HCT116 (cell line): Measurements from ENCODE around the gene TNFRSF8. TPM values are rescaled to one million over a fixed set of nuclear protein-coding genes. Genes with fewer than 3 reads are reported as not detected.

ENCODE experiments used
- ATAC-seq: fragments of 200-7000 bp; cut with Tn5 transposase; 2 replicates; pipeline ENCODE4 v1.9.1; 2020; ENCODE audit warnings: mild to moderate bottlenecking, moderate library complexity
- BruUV-seq: library from RNA; stranded (reverse); fragments of 400-500 nt; replicated peaks from 2 replicates; lab custom pipeline; 2021; lab: Mats Ljungman, UMichigan
- CTCF ChIA-PET: fragments of 300-600 bp; sonication (Branson Sonifier 250); formaldehyde crosslinking; loops from one replicate; lab custom pipeline; 2021; ENCODE audit warnings: antibody characterized with exemption; lab: Charles Lee
- POLR2A ChIA-PET: fragments of 300-600, 350-600 bp; sonication (Branson Sonifier 250); formaldehyde crosslinking; loops from one replicate; lab custom pipeline; 2021; ENCODE audit warnings: antibody characterized with exemption; lab: Charles Lee
- RAD21 ChIA-PET, 2 experiments: fragments of 300-600 bp; sonication (Branson Sonifier 250); formaldehyde crosslinking; loops; one replicate each; lab custom pipeline; 2023; ENCODE audit warnings: low total read pairs in 2 of 2; ENCODE audit not compliant: uncharacterized antibody in 2 of 2, unreplicated experiment in 2 of 2, low non-redundant PET in 1 of 2; lab: Charles Lee
- DNase-seq: peaks from one replicate; pipeline ENCODE4 v3.0.0-alpha.2; 2010; ENCODE audit warnings: low read depth, low spot score
- H2AFZ ChIP-seq: fragments of 200-600 bp; shearing (Covaris generic), sonication (generic); 2 replicates; pipeline ENCODE4 v1.6.1; 2017; ENCODE audit warnings: low read depth, mixed run types, mixed read lengths, antibody characterized with exemption, low read length; ENCODE audit not compliant: poor library complexity, severe bottlenecking
- H3K27ac ChIP-seq: 2 replicates; pipeline ENCODE4 v1.5.1; 2012; ENCODE audit warnings: low read depth, low read length
- H3K27me3 ChIP-seq: fragments of 200-600 bp; sonication (generic); 2 replicates; pipeline ENCODE4 v1.6.1; 2016; ENCODE audit warnings: mixed run types, low read length, mixed read lengths; ENCODE audit not compliant: insufficient read depth
- H3K36me3 ChIP-seq, 2 experiments: fragments of 200-500 bp in 1 of 2; fragments of 200-600 bp in 1 of 2; sonication (Bioruptor generic) in 1 of 2; sonication (generic) in 1 of 2; 2 replicates each; pipeline versions ENCODE4 v1.5.1 to v1.6.1; 2014 to 2016; ENCODE audit warnings: low read length in 2 of 2, inconsistent platforms in 1 of 2, mixed read lengths in 1 of 2, mixed run types in 1 of 2; ENCODE audit not compliant: insufficient read depth in 2 of 2, control insufficient read depth in 1 of 2
- H3K4me1 ChIP-seq, 2 experiments: fragments of 200-600 bp in 1 of 2; sonication (generic) in 1 of 2; 2 replicates each; pipeline versions ENCODE4 v1.5.1 to v1.6.1; 2012 to 2017; ENCODE audit warnings: low read length in 2 of 2, inconsistent platforms in 1 of 2, mild to moderate bottlenecking in 1 of 2, mixed read lengths in 1 of 2, mixed run types in 1 of 2, moderate library complexity in 1 of 2; ENCODE audit not compliant: insufficient read depth in 2 of 2, control insufficient read depth in 1 of 2
- H3K4me2 ChIP-seq: fragments of 200-600 bp; sonication (generic); 2 replicates; pipeline ENCODE4 v1.6.1; 2017; ENCODE audit warnings: mixed run types, low read length, mixed read lengths
- H3K4me3 ChIP-seq, 2 experiments: fragments of 200-600 bp in 1 of 2; sonication (generic) in 1 of 2; replicated peaks in 1 of 2; 2 replicates each; pipeline ENCODE4 v1.5.1; 2011 to 2016; ENCODE audit warnings: low read length in 2 of 2, control low read depth in 1 of 2, low read depth in 1 of 2, mild to moderate bottlenecking in 1 of 2, mixed read lengths in 1 of 2, mixed run types in 1 of 2
- H3K79me2 ChIP-seq: fragments of 200-600 bp; sonication (generic); 2 replicates; pipeline ENCODE4 v1.6.1; 2017; ENCODE audit warnings: mild to moderate bottlenecking, mixed run types, low read length, moderate library complexity, mixed read lengths; ENCODE audit not compliant: insufficient read depth
- H3K9ac ChIP-seq: fragments of 200-600 bp; sonication (generic); 2 replicates; pipeline ENCODE4 v1.6.1; 2016; ENCODE audit warnings: low read length, mixed read lengths
- H3K9me2 ChIP-seq: fragments of 200-600 bp; sonication (generic), shearing (Covaris generic); 2 replicates; pipeline ENCODE4 v1.6.1; 2017; ENCODE audit warnings: mixed run types, mild to moderate bottlenecking, moderate library complexity; ENCODE audit not compliant: insufficient read depth
- H3K9me3 ChIP-seq, 2 experiments: fragments of 200-500 bp in 1 of 2; fragments of 200-600 bp in 1 of 2; sonication (Bioruptor generic) in 1 of 2; sonication (generic) in 1 of 2; 2 replicates each; pipeline ENCODE4 v1.6.1; 2014 to 2017; ENCODE audit warnings: low read length in 2 of 2, mixed read lengths in 2 of 2, inconsistent platforms in 1 of 2, low read depth in 1 of 2, mild to moderate bottlenecking in 1 of 2, mixed run types in 1 of 2, moderate library complexity in 1 of 2; ENCODE audit not compliant: control insufficient read depth in 1 of 2, insufficient read depth in 1 of 2
- H4K20me1 ChIP-seq: fragments of 200-600 bp; sonication (generic), shearing (Covaris generic); 2 replicates; pipeline ENCODE4 v1.6.1; 2017; ENCODE audit warnings: mixed run types, mild to moderate bottlenecking, moderate library complexity; ENCODE audit not compliant: insufficient read depth
- CBX3 ChIP-seq: IDR thresholded peaks from 2 replicates; pipeline ENCODE4 v1.6.1; 2012; ENCODE audit warnings: low read depth
- EGR1 ChIP-seq: IDR thresholded peaks from 2 replicates; pipeline ENCODE4 v1.6.1; 2012; ENCODE audit warnings: low read depth
- ELF1 ChIP-seq: IDR thresholded peaks from 2 replicates; pipeline ENCODE4 v1.6.1; 2012; ENCODE audit warnings: low read depth, borderline replicate concordance
- FOSL1 ChIP-seq: IDR thresholded peaks from 2 replicates; pipeline ENCODE4 v1.6.1; 2012; ENCODE audit warnings: low read depth
- POLR2A ChIP-seq: IDR thresholded peaks from 2 replicates; pipeline ENCODE4 v1.7.0; 2011; ENCODE audit warnings: borderline replicate concordance; ENCODE audit not compliant: insufficient read depth, insufficient read length; ENCODE audit errors: extremely low read depth
- POLR2AphosphoS5 ChIP-seq: IDR thresholded peaks from 2 replicates; pipeline ENCODE4 v1.6.1; 2011; ENCODE audit warnings: mild to moderate bottlenecking, low read depth, low read length, moderate library complexity
- RAD21 ChIP-seq: IDR thresholded peaks from 2 replicates; pipeline ENCODE4 v1.6.1; 2012; ENCODE audit warnings: low read depth, mild to moderate bottlenecking
- REST ChIP-seq: IDR thresholded peaks from 2 replicates; pipeline ENCODE4 v1.6.1; 2012; ENCODE audit warnings: low read depth
- SIN3A ChIP-seq: IDR thresholded peaks from 2 replicates; pipeline ENCODE4 v1.6.1; 2012; ENCODE audit warnings: low read depth
- SP1 ChIP-seq: IDR thresholded peaks from 2 replicates; pipeline ENCODE4 v1.6.1; 2012; ENCODE audit warnings: low read depth
- TCF7L2 ChIP-seq: IDR thresholded peaks from 2 replicates; pipeline ENCODE4 v1.7.0; 2011; ENCODE audit warnings: borderline replicate concordance, inconsistent platforms; ENCODE audit not compliant: insufficient read depth, insufficient read length; ENCODE audit errors: extremely low read depth
- ZBTB33 ChIP-seq: IDR thresholded peaks from 2 replicates; pipeline ENCODE4 v1.6.1; 2011; ENCODE audit warnings: mild to moderate bottlenecking, low read length, moderate library complexity; ENCODE audit not compliant: insufficient replicate concordance; ENCODE audit errors: extremely low read depth
- ZFX ChIP-seq: fragments of 450-650 bp; IDR thresholded peaks from 2 replicates; pipeline ENCODE4 v1.6.1; 2017
- ZNF274 ChIP-seq: fragments of 200-500 bp; sonication (Bioruptor generic); IDR thresholded peaks from 2 replicates; pipeline ENCODE4 v1.6.1; 2014; ENCODE audit warnings: mild to moderate bottlenecking, low read depth, low read length, inconsistent platforms
- intact Hi-C: fragments of 100-400 bp; cut with micrococcal nuclease; formaldehyde crosslinking; loops from 2 replicates; pipeline ENCODE4 v1.10.0; 2022
- total RNA-seq: library from RNA; stranded (reverse); gene quantifications from one replicate; pipeline ENCODE4 v1.2.1, GENCODE V29; 2021; ENCODE audit not compliant: unreplicated experiment

Gene TNFRSF8
- total RNA-seq, 1 experiment from 2014 or later, result 0.17 TPM

GRCh38 chr1:12180903-12181302 lies 117.8 kb downstream of the TNFRSF8 start:
- TF ChIP-seq SIN3A (no peak), ELF1 (no peak), RAD21 (no peak), ZFX (no peak), FOSL1 (no peak), EGR1 (no peak), ZNF274 (no peak), REST (no peak), POLR2A (no peak), ZBTB33 (no peak), CBX3 (no peak), POLR2AphosphoS5 (no peak), TCF7L2 (no peak), SP1 (no peak)
- DNase-seq, result no peak
- Histone ChIP-seq H3K27me3 (no peaks in the 10 kb centered on the region), H3K9me2 (no peaks in the 10 kb centered on the region), H3K27ac (no peak overlapping the region), H2AFZ (no peak overlapping the region), H3K9me3 (no peaks in the 10 kb centered on the region), H3K4me1 (peaks cover 24 to 35% of the 10 kb centered on the region in 2 experiments), H3K4me2 (no peak overlapping the region), H4K20me1 (no peaks in the 10 kb centered on the region), H3K79me2 (no peaks in the 10 kb centered on the region), H3K4me3 (no peak overlapping the region), H3K36me3 (no peaks in the 10 kb centered on the region), H3K9ac (no peak overlapping the region)
- POLR2A ChIA-PET, result no interaction called here
- ATAC-seq, result no peak
- no TSS peak for BruUV-seq
- CTCF ChIA-PET, result no interaction called here
- RAD21 ChIA-PET, result no interaction called here
- intact Hi-C loops, result no loop called here
